Aorta (tissue), 5 donors: Measurements from ENCODE around the gene ABCC4. TPM values are rescaled to one million over a fixed set of nuclear protein-coding genes. Genes with fewer than 3 reads are reported as not detected.

Experiments used
- ATAC-seq: fragments of 200-7000 bp; cut with Tn5 transposase; one replicate; pipeline ENCODE4 v1.9.1; 2022; ENCODE audit warnings: moderate library complexity; ENCODE audit not compliant: low FRiP score
- DNase-seq, 2 donors: peaks; one replicate each; pipeline ENCODE4 v3.0.0-alpha.2; 2020
- H3K27ac ChIP-seq, 2 donors: one replicate each; pipeline ENCODE4 v1.5.1; 2013; ENCODE audit warnings: low read length in 2 of 2, mild to moderate bottlenecking in 2 of 2, moderate library complexity in 2 of 2, control low read depth in 1 of 2, inconsistent platforms in 1 of 2, low read depth in 1 of 2
- H3K27me3 ChIP-seq, 2 donors: one replicate each; pipeline ENCODE4 v1.6.1; 2013; ENCODE audit warnings: control low read depth in 1 of 2, low read length in 1 of 2, mild to moderate bottlenecking in 1 of 2, moderate library complexity in 1 of 2; ENCODE audit not compliant: insufficient read depth in 2 of 2, control insufficient read depth in 1 of 2
- H3K36me3 ChIP-seq, 2 donors: one replicate each; pipeline ENCODE4 v1.6.1; 2013; ENCODE audit warnings: control low read depth in 1 of 2, low read length in 1 of 2, mild to moderate bottlenecking in 1 of 2; ENCODE audit not compliant: insufficient read depth in 2 of 2, control insufficient read depth in 1 of 2
- H3K4me1 ChIP-seq, 2 donors: one replicate each; pipeline ENCODE4 v1.6.1; 2013; ENCODE audit warnings: low read length in 2 of 2, control low read depth in 1 of 2, mild to moderate bottlenecking in 1 of 2, moderate library complexity in 1 of 2; ENCODE audit not compliant: insufficient read depth in 2 of 2, control insufficient read depth in 1 of 2
- H3K4me3 ChIP-seq, 2 donors: one replicate each; pipeline ENCODE4 v1.5.1; 2013; ENCODE audit warnings: low read length in 2 of 2, control low read depth in 1 of 2, mild to moderate bottlenecking in 1 of 2
- H3K9me3 ChIP-seq: one replicate; pipeline ENCODE4 v1.6.1; 2013; ENCODE audit warnings: mild to moderate bottlenecking, low read length; ENCODE audit not compliant: control insufficient read depth
- WGBS, 2 donors: extraction: QIAGEN DNeasy Blood & Tissue Kit; methylation state at CpG; one replicate each; pipeline ENCODE4 v1.1.7; 2013; 5-methylcytosine and 5-hydroxymethylcytosine counted together
- intact Hi-C, 2 donors: fragments of 100-400 bp; cut with DNase I; formaldehyde crosslinking; loops; one replicate each; pipeline versions ENCODE4 v1.14.2 to v1.15.0; 2022
- polyA plus RNA-seq, 2 donors: library from polyadenylated mRNA; stranded (reverse); fragments of 200-250 nt; gene quantifications; one replicate each; pipeline ENCODE4 v1.2.3, GENCODE V29; 2013
- total RNA-seq, 2 donors: library from RNA; stranded (reverse); fragmentation: NEBNext Ultra II Directional; extraction: Animal tissue kit (Norgen Biotek cat#: 25700); gene quantifications; one replicate each; pipeline ENCODE4 v1.2.1, GENCODE V29; 2021
- donor health status: healthy with polysubstance abuse.
- donor health status: Bipolar disorder and iron deficiency.
- donor health status: DM: no; HTN: no; CAD: no.
- donor health status: DM: no; HTN: no; CAD: no.
- donor health status: DM: yes; HTN: yes; CAD: no.

ABCC4 gene
- total and polyA plus RNA-seq, 4 donors: 0.38 to 18.6 (median 5.9) TPM

GRCh38 chr13:95246292-95247082, 54.8 kb downstream of the ABCC4 start:
- Histone ChIP-seq H3K4me3 (no peak overlapping the region), H3K36me3 (no peaks in the 10 kb centered on the region), H3K4me1 (no peaks in the 10 kb centered on the region), H3K27me3 (no peaks in the 10 kb centered on the region), H3K9me3 (no peaks in the 10 kb centered on the region), H3K27ac (no peak overlapping the region)
- ATAC-seq (no peak), DNase-seq (no peak)
- 85 to 90% methylated on average over 10 of the region's 10 CpGs for WGBS, 2 donors
- intact Hi-C loops: no loop called here

DNA sequence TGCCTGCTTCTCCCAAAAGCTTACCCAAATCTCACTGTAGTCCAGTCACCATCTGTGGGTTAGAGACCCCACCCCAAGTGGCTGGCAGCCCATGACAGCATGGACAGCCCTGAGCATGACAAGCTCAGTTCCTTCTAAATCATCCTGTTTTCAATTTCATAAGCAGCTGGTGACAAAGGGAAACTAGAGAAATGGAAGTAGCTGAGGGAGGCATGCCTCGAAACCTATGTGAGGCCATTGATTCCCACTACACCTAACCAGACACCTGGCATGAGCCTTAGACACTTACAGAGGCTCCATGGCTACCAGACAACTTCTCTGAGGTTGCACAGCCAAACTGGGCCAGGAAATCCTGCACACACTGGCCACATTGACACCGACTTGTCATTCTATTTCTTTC, 56.2 kb downstream of the ABCC4 start:
- DNase-seq (no peak), ATAC-seq (no peak)
- intact Hi-C loops: no loop called here
- Histone ChIP-seq H3K27me3 (no peaks in the 10 kb centered on the region), H3K36me3 (no peaks in the 10 kb centered on the region), H3K27ac (no peak overlapping the region), H3K4me1 (no peaks in the 10 kb centered on the region), H3K9me3 (no peaks in the 10 kb centered on the region), H3K4me3 (no peak overlapping the region)
- WGBS, 2 donors: 90 to 98% methylated on average over 2 of the region's 2 CpGs

DNA sequence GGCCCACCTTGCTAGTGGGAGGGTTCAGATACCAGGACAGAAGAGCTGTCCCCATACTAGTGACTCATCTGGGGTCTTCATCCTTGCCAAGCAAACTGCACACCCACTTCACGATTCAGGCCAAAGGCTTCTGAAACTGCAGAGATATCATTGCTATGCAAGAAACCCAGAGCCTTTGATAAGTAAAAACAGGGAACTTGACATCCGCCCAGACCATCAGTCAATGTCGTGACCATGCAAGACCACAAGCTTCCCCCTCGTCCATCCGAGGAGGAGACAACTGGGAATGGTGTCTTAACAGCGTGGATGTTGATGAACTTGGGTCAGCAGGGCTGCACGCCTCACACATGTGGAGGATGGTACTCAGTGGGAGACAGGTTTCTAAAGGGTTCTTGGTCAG, 58.0 kb downstream of the ABCC4 start:
- H3K36me3 ChIP-seq: no peaks in the 10 kb centered on the region
- H3K9me3 ChIP-seq: no peaks in the 10 kb centered on the region
- H3K4me3 ChIP-seq: no peak overlapping the region
- no peak overlapping the region for H3K27ac ChIP-seq
- no peak for ATAC-seq
- 60 to 67% methylated on average over 7 of the region's 7 CpGs for WGBS, 2 donors
- H3K4me1 ChIP-seq: no peaks in the 10 kb centered on the region
- no peak for DNase-seq
- H3K27me3 ChIP-seq: no peaks in the 10 kb centered on the region
- intact Hi-C loops: no loop called here

DNA sequence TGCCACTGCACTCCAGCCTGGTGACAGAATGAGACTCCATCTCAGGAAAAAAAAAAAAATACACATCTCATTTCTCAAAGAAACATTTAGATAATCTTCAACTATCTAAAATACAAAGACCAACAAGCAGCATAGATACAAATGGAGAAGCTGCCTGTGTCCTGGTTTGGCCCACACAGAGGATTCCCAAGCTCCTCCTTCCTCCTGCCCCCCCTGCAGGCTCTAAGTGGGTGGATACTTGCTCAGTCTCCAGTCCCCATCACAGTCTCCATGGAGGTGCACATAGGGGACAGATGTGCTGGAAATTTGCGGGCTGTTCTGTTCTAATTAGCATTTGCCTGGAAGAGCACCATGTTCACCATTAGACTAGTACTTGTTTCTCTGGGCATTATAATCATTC, 59.9 kb downstream of the ABCC4 start:
- intact Hi-C loops: no loop called here
- Histone ChIP-seq H3K27me3 (no peaks in the 10 kb centered on the region), H3K27ac (no peak overlapping the region), H3K36me3 (no peaks in the 10 kb centered on the region), H3K9me3 (no peaks in the 10 kb centered on the region), H3K4me1 (no peaks in the 10 kb centered on the region), H3K4me3 (no peak overlapping the region)
- DNase-seq (no peak), ATAC-seq (peak; percentile 21)
- 90 to 97% methylated on average over 1 of the region's 1 CpG for WGBS, 2 donors

- H3K4me1 ChIP-seq: no peaks in the 10 kb centered on the region
- H3K36me3 ChIP-seq: no peaks in the 10 kb centered on the region
- H3K4me3 ChIP-seq: no peak overlapping the region
- ATAC-seq (no peak), DNase-seq (no peak)
- no peaks in the 10 kb centered on the region for H3K27me3 ChIP-seq
- H3K9me3 ChIP-seq: no peaks in the 10 kb centered on the region
- H3K27ac ChIP-seq: no peak overlapping the region
- intact Hi-C loops: no loop called here
- 69 to 71% methylated on average over 2 of the region's 2 CpGs for WGBS, 2 donors
Observed at GRCh38 chr13:95239283-95239682, 62.0 kb downstream of the ABCC4 start.

DNA sequence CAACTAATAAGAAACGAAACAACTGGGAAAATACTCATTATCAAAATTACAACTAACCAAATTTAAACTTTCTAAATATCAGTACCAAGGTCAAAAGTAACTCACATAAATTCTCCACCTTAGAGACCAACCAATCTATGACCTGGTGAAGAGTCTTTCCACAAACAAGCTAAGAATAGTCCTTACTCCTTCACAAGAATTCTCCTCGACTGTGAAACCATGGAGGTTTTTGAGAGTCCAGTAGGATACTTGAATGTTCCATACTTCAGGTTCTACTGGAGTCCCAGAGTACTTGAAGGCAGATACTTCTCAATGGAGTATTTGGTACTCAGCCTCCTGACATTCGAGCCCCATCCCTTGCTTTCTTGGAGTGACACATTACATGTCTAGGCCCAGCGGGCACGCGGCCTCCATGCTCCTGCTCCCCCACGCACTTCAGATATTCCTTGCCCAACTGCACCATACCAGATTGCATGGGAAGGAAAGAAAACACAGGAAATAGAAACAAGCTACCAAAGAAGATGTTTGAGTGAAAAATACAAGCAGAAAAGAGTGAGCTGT, 63.9 kb downstream of the ABCC4 start:
- 84 to 89% methylated on average over 7 of the region's 7 CpGs for WGBS, 2 donors
- DNase-seq (no peak), ATAC-seq (no peak)
- H3K4me3 ChIP-seq: no peak overlapping the region
- no peak overlapping the region for H3K27ac ChIP-seq
- H3K4me1 ChIP-seq: no peaks in the 10 kb centered on the region
- intact Hi-C loops: no loop called here
- H3K9me3 ChIP-seq: no peaks in the 10 kb centered on the region
- no peaks in the 10 kb centered on the region for H3K36me3 ChIP-seq
- no peaks in the 10 kb centered on the region for H3K27me3 ChIP-seq

- DNase-seq (no peak), ATAC-seq (no peak)
- Histone ChIP-seq H3K27ac (no peak overlapping the region), H3K9me3 (no peaks in the 10 kb centered on the region), H3K27me3 (no peaks in the 10 kb centered on the region), H3K4me1 (no peaks in the 10 kb centered on the region), H3K4me3 (no peak overlapping the region), H3K36me3 (no peaks in the 10 kb centered on the region)
- 86 to 87% methylated on average over 9 of the region's 9 CpGs for WGBS, 2 donors
- intact Hi-C loops: no loop called here
Observed at GRCh38 chr13:95236774-95237173, 64.5 kb downstream of the ABCC4 start.

DNA sequence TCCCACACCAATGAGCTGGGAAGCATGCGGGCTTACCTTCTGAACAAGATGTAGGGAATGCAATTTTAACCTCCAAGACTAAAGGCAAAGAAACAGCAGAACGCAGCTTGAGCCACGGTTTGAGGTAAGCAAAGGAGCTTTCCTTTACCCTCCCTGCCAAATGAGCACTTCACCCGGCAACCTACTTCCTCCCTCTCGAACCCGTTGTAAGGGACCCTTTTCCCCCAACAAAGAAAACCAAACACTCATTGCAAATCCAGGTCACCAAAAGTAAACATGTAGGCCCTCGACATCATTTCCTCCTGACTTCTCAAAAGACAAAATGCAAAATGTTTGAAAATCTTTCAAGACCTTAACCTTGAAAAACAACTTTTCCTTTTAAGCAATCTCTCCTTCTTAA, 65.3 kb downstream of the ABCC4 start:
- intact Hi-C loops: no loop called here
- Histone ChIP-seq H3K9me3 (no peaks in the 10 kb centered on the region), H3K4me3 (no peak overlapping the region), H3K27me3 (no peaks in the 10 kb centered on the region), H3K27ac (no peak overlapping the region), H3K4me1 (no peaks in the 10 kb centered on the region), H3K36me3 (no peaks in the 10 kb centered on the region)
- DNase-seq (no peak), ATAC-seq (no peak)
- WGBS, 2 donors: 27 to 33% methylated on average over 7 of the region's 7 CpGs

GRCh38 chr13:95235199-95235756, 66.0 kb downstream of the ABCC4 start:
- no peak for DNase-seq
- 59 to 65% methylated on average over 3 of the region's 3 CpGs for WGBS, 2 donors
- ATAC-seq: no peak
- H3K36me3 ChIP-seq: no peaks in the 10 kb centered on the region
- H3K4me3 ChIP-seq: no peak overlapping the region
- H3K4me1 ChIP-seq: no peaks in the 10 kb centered on the region
- intact Hi-C loops: no loop called here
- no peak overlapping the region for H3K27ac ChIP-seq
- no peaks in the 10 kb centered on the region for H3K27me3 ChIP-seq
- no peaks in the 10 kb centered on the region for H3K9me3 ChIP-seq
